ENCODE results near the gene C14orf180.

Gene C14orf180

GRCh38 chr14:104561632-104562495 is 17.7 kb upstream of the C14orf180 start:
- DNase-seq, result no peak

GRCh38 chr14:104562606-104563005 is 17.0 kb upstream of the C14orf180 start:
- no peak for DNase-seq

- no peak for DNase-seq
These were observed 16.3 kb upstream of the C14orf180 start for GRCh38 chr14:104563191-104563741.

GRCh38 chr14:104563742-104564615 is 15.6 kb upstream of the C14orf180 start:
- DNase-seq, result peak; percentile 64

- DNase-seq, result no peak
These were observed 14.6 kb upstream of the C14orf180 start for GRCh38 chr14:104564744-104565679.

GRCh38 chr14:104567141-104567956 is 12.2 kb upstream of the C14orf180 start:
- DNase-seq, result no peak

GRCh38 chr14:104567957-104568225 is 11.7 kb upstream of the C14orf180 start:
- DNase-seq, result no peak

GRCh38 chr14:104568620-104569019 is 10.9 kb upstream of the C14orf180 start:
- no peak for DNase-seq

GRCh38 chr14:104569435-104569834 is 10.1 kb upstream of the C14orf180 start:
- no peak for DNase-seq

- DNase-seq, result no peak
These were observed 8.3 kb upstream of the C14orf180 start for GRCh38 chr14:104571246-104571645.

- no peak for DNase-seq
These were observed 7.4 kb upstream of the C14orf180 start for GRCh38 chr14:104572024-104572626.

- no peak for DNase-seq
These were observed 6.9 kb upstream of the C14orf180 start for GRCh38 chr14:104572668-104573067.

- DNase-seq, result no peak
These were observed 5.6 kb upstream of the C14orf180 start for GRCh38 chr14:104573930-104574329.

- DNase-seq, result no peak
These were observed 5.0 kb upstream of the C14orf180 start for GRCh38 chr14:104574536-104574935.

GRCh38 chr14:104574978-104575583 is 4.5 kb upstream of the C14orf180 start:
- no peak for DNase-seq

- DNase-seq, result no peak
These were observed 3.2 kb upstream of the C14orf180 start for GRCh38 chr14:104576232-104576969.

GRCh38 chr14:104576970-104577332 is 2.6 kb upstream of the C14orf180 start:
- DNase-seq, result no peak

GRCh38 chr14:104577426-104577825 is 2.1 kb upstream of the C14orf180 start:
- DNase-seq, result no peak

- no peak for DNase-seq
These were observed 1.7 kb upstream of the C14orf180 start for GRCh38 chr14:104577847-104578301.

- no peak for DNase-seq
These were observed 1.2 kb upstream of the C14orf180 start for GRCh38 chr14:104578321-104578720.

All from CD4-positive, alpha-beta T cell treated with Interleukin-21 for 1 hour (primary cell).